OCI-LY7 (cell line): Measurements from ENCODE around the gene RNF169. TPM values are rescaled to one million over a fixed set of nuclear protein-coding genes. Genes with fewer than 3 reads are reported as not detected.
A peak's percentile ranks its signal among the peaks of the same experiment; 100 is the strongest.

Source experiments
- Bru-seq: library from RNA; stranded (reverse); fragments of 400-500 nt; gene quantifications from one replicate; lab custom pipeline; 2021; lab: Mats Ljungman, UMichigan
- BruChase-seq, 2 experiments: library from RNA; stranded (reverse); fragments of 400-500 nt; gene quantifications; one replicate each; lab custom pipeline; 2021; lab: Mats Ljungman, UMichigan
- BruUV-seq: library from RNA; stranded (reverse); fragments of 400-500 nt; replicated peaks from 2 replicates; lab custom pipeline; 2021; lab: Mats Ljungman, UMichigan
- CTCF ChIA-PET: fragments of 300-600 bp; sonication (Branson Sonifier 250); formaldehyde crosslinking; loops from one replicate; lab custom pipeline; 2022; ENCODE audit warnings: antibody characterized with exemption; ENCODE audit not compliant: unreplicated experiment; lab: Charles Lee
- POLR2A ChIA-PET: fragments of 300-600 bp; sonication (Branson Sonifier 250); formaldehyde crosslinking; loops from one replicate; lab custom pipeline; 2022; ENCODE audit warnings: antibody characterized with exemption; lab: Charles Lee
- DNase-seq: peaks from one replicate; pipeline ENCODE4 v3.0.0-alpha.2; 2015; ENCODE audit warnings: low spot score
- H2AFZ ChIP-seq: fragments of 200-600 bp; sonication (generic), shearing (Covaris generic); 2 replicates; pipeline ENCODE4 v1.6.1; 2014; ENCODE audit warnings: mild to moderate bottlenecking, antibody characterized with exemption, low read length, moderate library complexity
- H3K27ac ChIP-seq: fragments of 200-600 bp; sonication (generic); 2 replicates; pipeline ENCODE4 v1.5.1; 2014; ENCODE audit warnings: mixed run types, low read depth, mild to moderate bottlenecking, moderate library complexity, low read length, inconsistent platforms; ENCODE audit not compliant: poor library complexity, severe bottlenecking
- H3K36me3 ChIP-seq: fragments of 200-600 bp; sonication (generic); 2 replicates; pipeline ENCODE4 v1.6.1; 2014; ENCODE audit warnings: mild to moderate bottlenecking, antibody characterized with exemption, low read length, moderate library complexity, mixed read lengths; ENCODE audit not compliant: insufficient read depth
- H3K4me1 ChIP-seq: fragments of 200-600 bp; sonication (generic); 2 replicates; pipeline ENCODE4 v1.5.1; 2014; ENCODE audit warnings: mild to moderate bottlenecking, low read length; ENCODE audit not compliant: insufficient read depth, poor library complexity, severe bottlenecking
- H3K4me2 ChIP-seq: fragments of 200-600 bp; sonication (generic); 2 replicates; pipeline ENCODE4 v1.6.1; 2014; ENCODE audit warnings: mild to moderate bottlenecking, low read length
- H3K4me3 ChIP-seq: fragments of 200-600 bp; sonication (generic); 2 replicates; pipeline ENCODE4 v1.5.1; 2014; ENCODE audit warnings: mild to moderate bottlenecking, low read depth, low read length; ENCODE audit not compliant: poor library complexity, severe bottlenecking
- H3K79me2 ChIP-seq: fragments of 200-600 bp; sonication (generic); 2 replicates; pipeline ENCODE4 v1.6.1; 2016; ENCODE audit warnings: low read depth, mild to moderate bottlenecking, low read length, moderate library complexity, mixed read lengths; ENCODE audit not compliant: insufficient read depth
- H3K9me2 ChIP-seq: fragments of 200-600 bp; sonication (generic); 2 replicates; pipeline ENCODE4 v1.6.1; 2016; ENCODE audit warnings: mild to moderate bottlenecking, low read length, mixed read lengths; ENCODE audit not compliant: insufficient read depth
- H3K9me3 ChIP-seq: fragments of 200-600 bp; sonication (generic); 2 replicates; pipeline ENCODE4 v1.6.1; 2014; ENCODE audit warnings: mild to moderate bottlenecking, mixed run types, low read length, mixed read lengths
- H4K20me1 ChIP-seq: fragments of 200-600 bp; sonication (generic); 2 replicates; pipeline ENCODE4 v1.6.1; 2014; ENCODE audit warnings: mild to moderate bottlenecking, antibody characterized with exemption, low read length, moderate library complexity, mixed read lengths; ENCODE audit not compliant: insufficient read depth
- CTCF ChIP-seq: fragments of 200-600 bp; sonication (generic); conservative IDR thresholded peaks from 2 replicates; pipeline ENCODE4 v1.5.1; 2014; ENCODE audit warnings: mild to moderate bottlenecking, antibody characterized with exemption, low read length, moderate library complexity, mixed read lengths
- EZH2phosphoT487 ChIP-seq: fragments of 200-600 bp; sonication (generic); IDR thresholded peaks from 2 replicates; pipeline ENCODE4 v1.6.1; 2018; ENCODE audit warnings: low read depth, borderline replicate concordance, mild to moderate bottlenecking, mixed run types, antibody characterized with exemption, low read length, moderate library complexity, mixed read lengths
- intact Hi-C: fragments of 100-400 bp; cut with micrococcal nuclease; formaldehyde crosslinking; loops from one replicate; pipeline ENCODE4 v1.10.0; 2022; ENCODE audit not compliant: unreplicated experiment
- long read RNA-seq: library from polyadenylated mRNA; stranded (forward); transcript quantifications from one replicate; pipeline ENCODE4 v2.0.0, GENCODE V29; 2022
- total RNA-seq, 2 experiments: library from RNA; depleted of rRNA in 1 of 2; stranded (reverse); fragments of >200 nt in 1 of 2; shearing (Covaris generic) in 1 of 2; gene quantifications; 2 replicates each; pipeline ENCODE4 v1.2.3, GENCODE V29; 2014 to 2022

The RNF169 gene, protein sequence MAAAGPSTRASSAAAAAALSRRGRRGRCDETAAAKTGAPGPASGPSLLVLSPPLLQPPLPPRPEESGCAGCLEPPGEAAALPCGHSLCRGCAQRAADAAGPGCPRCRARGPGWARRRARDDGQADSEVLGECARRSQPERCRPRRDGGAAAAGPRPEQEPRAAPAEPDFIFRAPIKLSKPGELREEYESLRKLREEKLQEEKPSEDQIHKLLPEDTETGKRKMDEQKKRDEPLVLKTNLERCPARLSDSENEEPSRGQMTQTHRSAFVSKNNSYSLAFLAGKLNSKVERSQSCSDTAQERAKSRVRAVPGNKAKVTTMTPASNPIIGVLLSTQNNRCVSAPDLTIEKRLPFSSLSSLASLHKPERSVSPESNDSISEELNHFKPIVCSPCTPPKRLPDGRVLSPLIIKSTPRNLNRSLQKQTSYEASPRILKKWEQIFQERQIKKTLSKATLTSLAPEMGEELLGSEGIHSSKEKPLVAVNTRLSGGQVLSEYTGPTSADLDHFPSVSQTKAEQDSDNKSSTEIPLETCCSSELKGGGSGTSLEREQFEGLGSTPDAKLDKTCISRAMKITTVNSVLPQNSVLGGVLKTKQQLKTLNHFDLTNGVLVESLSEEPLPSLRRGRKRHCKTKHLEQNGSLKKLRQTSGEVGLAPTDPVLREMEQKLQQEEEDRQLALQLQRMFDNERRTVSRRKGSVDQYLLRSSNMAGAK
- total RNA-seq (2014; rRNA removed; shearing (Covaris generic)): 16.4 and 16.9 TPM in 2 replicates
- 18.0 and 19.9 TPM in 2 replicates for total RNA-seq (2022)
- Bru-seq, nascent RNA: percentile 85 among the genes with signal in this experiment
- percentile 79 among the genes with signal in this experiment for BruChase-seq, experiment 1, labeled RNA remaining after a 6-hour chase
- percentile 85 among the genes with signal in this experiment for BruChase-seq, experiment 2, labeled RNA remaining after a 2-hour chase
- long read RNA-seq, full-length matches to known transcripts: 3 of 18 reads
- long read RNA-seq, partial matches to known transcripts: 0 of 18 reads
- long read RNA-seq, other reads (novel, unspliced or antisense): 15 of 18 reads

- peak within 1 kb of the TSS; percentile 75 for H3K4me3 ChIP-seq
- POLR2A ChIA-PET: interaction anchor here (0.6 kb wide), 1 partner anchor 393 kb away, joined by 3 read pairs; no protein-coding TSS in a partner anchor
- CTCF ChIA-PET: interaction anchor here (0.6 to 1.0 kb wide), 3 partner anchors 21 to 1556 kb away, joined by 3 to 7 read pairs (median 3); no protein-coding TSS in a partner anchor
- intact Hi-C loops: loop anchor here (1.0 kb wide), 1 partner anchor 255 kb away; the partner anchor contains the start of gene LIPT2
- BruUV-seq: TSS peak; percentile 85
- H4K20me1 ChIP-seq: peaks cover 8% of the 10 kb centered on the region; the same call in 1 of the 2 replicates
- H3K4me2 ChIP-seq: peak within 1 kb of the TSS; percentile 98
- no peaks in the 10 kb centered on the region for H3K9me2 ChIP-seq
- H3K9me3 ChIP-seq: no peaks in the 10 kb centered on the region
- peak within 1 kb of the TSS; percentile 94 for H2AFZ ChIP-seq
- peaks cover 10% of the 10 kb centered on the region for H3K36me3 ChIP-seq
- H3K27ac ChIP-seq: peak within 1 kb of the TSS; percentile 75
- peaks cover 30% of the 10 kb centered on the region for H3K4me1 ChIP-seq
- DNase-seq: peak; percentile 98
- no peak for TF ChIP-seq CTCF
- TF ChIP-seq EZH2phosphoT487: no peak
- H3K79me2 ChIP-seq: peaks cover 42% of the 10 kb centered on the region
Measured at GRCh38 chr11:74748211-74749126, at the start of gene RNF169. Gene RNF169, plus strand, starts transcription at chr11:74748849. Its CDS starts 32 bp downstream, at chr11:74748881.

GRCh38 chr11:74699615-74700396 lies 48.8 kb upstream of the RNF169 start:
- H3K9me2 ChIP-seq: no peaks in the 10 kb centered on the region
- no peak for DNase-seq
- H3K4me1 ChIP-seq: no peaks in the 10 kb centered on the region
- H3K9me3 ChIP-seq: no peaks in the 10 kb centered on the region
- no peak overlapping the region for H3K4me3 ChIP-seq
- ChIA-PET POLR2A (no interaction called here), CTCF (no interaction called here)
- H4K20me1 ChIP-seq: no peaks in the 10 kb centered on the region
- intact Hi-C loops: loop anchor here (5.0 kb wide), 1 partner anchor 547 kb away; no protein-coding TSS in a partner anchor
- TF ChIP-seq CTCF (no peak), EZH2phosphoT487 (no peak)
- no peak overlapping the region for H3K27ac ChIP-seq
- H3K36me3 ChIP-seq: no peaks in the 10 kb centered on the region
- no peaks in the 10 kb centered on the region for H3K79me2 ChIP-seq
- no peak overlapping the region for H3K4me2 ChIP-seq
- H2AFZ ChIP-seq: no peak overlapping the region
- BruUV-seq: no TSS peak
